Fibroblast of skin of back (primary cell): ENCODE results near the gene GRIN2A.

Source experiments
- DNase-seq: peaks from one replicate; pipeline ENCODE4 v3.0.0-alpha.2; 2013

GRIN2A gene

GRCh38 chr16:10128397-10129258, 53.6 kb downstream of the GRIN2A start:
- DNase-seq = no peak

GRCh38 chr16:10126686-10127085, 55.5 kb downstream of the GRIN2A start:
- DNase-seq = peak; percentile 5

GRCh38 chr16:10123141-10123540, 59.1 kb downstream of the GRIN2A start:
- peak; percentile 7 for DNase-seq

- DNase-seq = no peak
Measured at GRCh38 chr16:10122546-10122945, 59.7 kb downstream of the GRIN2A start.

- no peak for DNase-seq
Measured at GRCh38 chr16:10121897-10122425, 60.3 kb downstream of the GRIN2A start.

- peak; percentile 53 for DNase-seq
Measured at GRCh38 chr16:10121491-10121890, 60.7 kb downstream of the GRIN2A start.

- DNase-seq = no peak
Measured at GRCh38 chr16:10120953-10121352, 61.3 kb downstream of the GRIN2A start.

GRCh38 chr16:10114409-10114808, 67.8 kb downstream of the GRIN2A start:
- no peak for DNase-seq

- no peak for DNase-seq
Measured at GRCh38 chr16:10113248-10113647, 69.0 kb downstream of the GRIN2A start.

- no peak for DNase-seq
Measured at GRCh38 chr16:10112021-10112420, 70.2 kb downstream of the GRIN2A start.

GRCh38 chr16:10111156-10111761, 71.0 kb downstream of the GRIN2A start:
- DNase-seq = no peak

- DNase-seq = no peak
Measured at GRCh38 chr16:10110552-10110951, 71.7 kb downstream of the GRIN2A start.

- DNase-seq = no peak
Measured at GRCh38 chr16:10107081-10107480, 75.1 kb downstream of the GRIN2A start.

- no peak for DNase-seq
Measured at GRCh38 chr16:10103700-10104099, 78.5 kb downstream of the GRIN2A start.

GRCh38 chr16:10103118-10103517, 79.1 kb downstream of the GRIN2A start:
- no peak for DNase-seq

GRCh38 chr16:10100829-10101228, 81.4 kb downstream of the GRIN2A start:
- DNase-seq = no peak

- DNase-seq = no peak
Measured at GRCh38 chr16:10098991-10099390, 83.2 kb downstream of the GRIN2A start.

- peak; percentile 6 for DNase-seq
Measured at GRCh38 chr16:10097271-10097670, 85.0 kb downstream of the GRIN2A start.

- DNase-seq = no peak
Measured at GRCh38 chr16:10093576-10093975, 88.7 kb downstream of the GRIN2A start.

- peak; percentile 22 for DNase-seq
Measured at GRCh38 chr16:10090816-10091215, 91.4 kb downstream of the GRIN2A start.

GRCh38 chr16:10088380-10088793, 93.8 kb downstream of the GRIN2A start:
- DNase-seq = no peak

- no peak for DNase-seq
Measured at GRCh38 chr16:10087151-10087550, 95.1 kb downstream of the GRIN2A start.

GRCh38 chr16:10086620-10087019, 95.6 kb downstream of the GRIN2A start:
- DNase-seq = no peak
